ENCODE measurements around the gene GLYATL1B.
"Not testable (repeated sequence)": the region's sequence is repeated elsewhere in the genome, so short reads cannot be mapped to it uniquely, and the experiment has no call there.

GLYATL1B gene

GRCh38 chr11:59095972-59096575 lies 10.0 kb downstream of the GLYATL1B start:
- DNase-seq (ENCODE audit: low read depth) = not testable (repeated sequence)

GRCh38 chr11:59097113-59097708 lies 11.1 kb downstream of the GLYATL1B start:
- peak; percentile 24 for DNase-seq (ENCODE audit: low read depth)

GRCh38 chr11:59097938-59098337 lies 11.8 kb downstream of the GLYATL1B start:
- DNase-seq (ENCODE audit: low read depth) = not testable (repeated sequence)

GRCh38 chr11:59102259-59102765 lies 16.2 kb downstream of the GLYATL1B start:
- peak; percentile 8 for DNase-seq (ENCODE audit: low read depth)

GRCh38 chr11:59106363-59107336 lies 20.5 kb downstream of the GLYATL1B start, which contains the start of gene FAM111B:
FAM111B (plus strand) TSS chr11:59107237; CDS start chr11:59109626, 2,389 bp downstream.
- peak; percentile 13 for DNase-seq (ENCODE audit: low read depth)

GRCh38 chr11:59107721-59108120 lies 21.6 kb downstream of the GLYATL1B start:
- not testable (repeated sequence) for DNase-seq (ENCODE audit: low read depth)

GRCh38 chr11:59112494-59112893 lies 26.4 kb downstream of the GLYATL1B start:
- DNase-seq (ENCODE audit: low read depth) = no peak

- DNase-seq (ENCODE audit: low read depth) = no peak
Measured at GRCh38 chr11:59114344-59114743, 28.2 kb downstream of the GLYATL1B start.

- DNase-seq (ENCODE audit: low read depth) = no peak
Measured at GRCh38 chr11:59115553-59115952, 29.4 kb downstream of the GLYATL1B start.

- no peak for DNase-seq (ENCODE audit: low read depth)
Measured at GRCh38 chr11:59117774-59118173, 31.7 kb downstream of the GLYATL1B start.

- DNase-seq (ENCODE audit: low read depth) = no peak
Measured at GRCh38 chr11:59119826-59120225, 33.7 kb downstream of the GLYATL1B start.

- DNase-seq (ENCODE audit: low read depth) = peak; percentile 72
Measured at GRCh38 chr11:59135648-59136461, 49.7 kb downstream of the GLYATL1B start.

- not testable (repeated sequence) for DNase-seq (ENCODE audit: low read depth)
Measured at GRCh38 chr11:59136551-59136950, 50.4 kb downstream of the GLYATL1B start.

GRCh38 chr11:59137190-59137589 lies 51.1 kb downstream of the GLYATL1B start:
- DNase-seq (ENCODE audit: low read depth) = no peak

GRCh38 chr11:59138643-59139042 lies 52.5 kb downstream of the GLYATL1B start:
- no peak for DNase-seq (ENCODE audit: low read depth)

- DNase-seq (ENCODE audit: low read depth) = no peak
Measured at GRCh38 chr11:59141191-59141590, 55.1 kb downstream of the GLYATL1B start.

- DNase-seq (ENCODE audit: low read depth) = no peak
Measured at GRCh38 chr11:59141673-59142460, 55.8 kb downstream of the GLYATL1B start.

GRCh38 chr11:59142530-59143507 lies 56.7 kb downstream of the GLYATL1B start, which contains the start of gene FAM111A:
FAM111A (plus strand) TSS chr11:59142856; CDS start chr11:59148873, 6,017 bp downstream.
- DNase-seq (ENCODE audit: low read depth) = peak; percentile 70

GRCh38 chr11:59144096-59144495 lies 58.0 kb downstream of the GLYATL1B start:
- DNase-seq (ENCODE audit: low read depth) = no peak

Measured in stimulated activated CD8-positive, alpha-beta memory T cell treated with anti-CD3 and anti-CD28 coated beads, Interleukin-12 subunit alpha, Interleukin-12 subunit beta, amount 100 ng/mL, for 4 hours (primary cell).